Loucy (cell line): ENCODE results near the gene ACTRT3.

Experiments used
- EZH2phosphoT487 ChIP-seq: fragments of 200-600 bp; IDR thresholded peaks from 2 replicates; pipeline ENCODE4 v1.6.1; 2018; ENCODE audit warnings: antibody characterized with exemption, mild to moderate bottlenecking, moderate library complexity, borderline replicate concordance
- TF ChIP-seq, protein P1 (sequence below): fragments of 200-600 bp; sonication (generic); conservative IDR thresholded peaks from 2 replicates; pipeline ENCODE4 v1.5.1; 2014; ENCODE audit warnings: mild to moderate bottlenecking, antibody characterized with exemption, low read length

DNA sequence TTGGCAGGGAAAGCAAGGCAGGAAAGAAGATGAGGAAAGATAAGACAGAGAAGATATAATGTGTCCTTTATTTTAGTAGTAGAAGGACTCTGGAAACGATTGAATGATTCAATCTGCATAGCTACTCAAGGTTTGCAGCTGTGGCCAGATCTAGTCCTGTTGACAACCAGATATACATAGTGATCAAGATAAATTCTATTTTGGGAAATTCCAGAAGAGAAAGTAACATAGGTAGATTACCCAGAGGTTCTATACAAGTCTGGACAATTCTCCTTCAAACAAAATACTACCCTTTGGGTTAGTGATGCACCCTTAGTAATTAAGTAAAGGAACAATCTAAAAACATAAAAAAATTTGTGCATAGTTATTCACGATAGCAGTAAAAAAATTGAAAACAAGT lies 13.9 kb downstream of the ACTRT3 start:
- TF ChIP-seq, protein P1, sequence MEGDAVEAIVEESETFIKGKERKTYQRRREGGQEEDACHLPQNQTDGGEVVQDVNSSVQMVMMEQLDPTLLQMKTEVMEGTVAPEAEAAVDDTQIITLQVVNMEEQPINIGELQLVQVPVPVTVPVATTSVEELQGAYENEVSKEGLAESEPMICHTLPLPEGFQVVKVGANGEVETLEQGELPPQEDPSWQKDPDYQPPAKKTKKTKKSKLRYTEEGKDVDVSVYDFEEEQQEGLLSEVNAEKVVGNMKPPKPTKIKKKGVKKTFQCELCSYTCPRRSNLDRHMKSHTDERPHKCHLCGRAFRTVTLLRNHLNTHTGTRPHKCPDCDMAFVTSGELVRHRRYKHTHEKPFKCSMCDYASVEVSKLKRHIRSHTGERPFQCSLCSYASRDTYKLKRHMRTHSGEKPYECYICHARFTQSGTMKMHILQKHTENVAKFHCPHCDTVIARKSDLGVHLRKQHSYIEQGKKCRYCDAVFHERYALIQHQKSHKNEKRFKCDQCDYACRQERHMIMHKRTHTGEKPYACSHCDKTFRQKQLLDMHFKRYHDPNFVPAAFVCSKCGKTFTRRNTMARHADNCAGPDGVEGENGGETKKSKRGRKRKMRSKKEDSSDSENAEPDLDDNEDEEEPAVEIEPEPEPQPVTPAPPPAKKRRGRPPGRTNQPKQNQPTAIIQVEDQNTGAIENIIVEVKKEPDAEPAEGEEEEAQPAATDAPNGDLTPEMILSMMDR: no peak
- TF ChIP-seq EZH2phosphoT487: no peak
